T-helper 1 cell treated with Interleukin-12 subunit alpha and Interleukin-12 subunit beta and Interleukin-4 antibody, amounts not matched to agents 30 μg/mL and 1 μg/mL, for 36 hours (primary cell): Measurements from ENCODE around the gene HOXD12.
A peak's percentile ranks its signal among the peaks of the same experiment; 100 is the strongest.

Experiments used
- H3K27ac Mint-ChIP-seq: one replicate; pipeline ENCODE4 v1.8.0; 2021; ENCODE audit warnings: mild to moderate bottlenecking, mixed read lengths
- H3K27me3 Mint-ChIP-seq: one replicate; pipeline ENCODE4 v1.8.0; 2021; ENCODE audit warnings: low read depth, mixed read lengths
- H3K36me3 Mint-ChIP-seq: one replicate; pipeline ENCODE4 v1.8.0; 2021; ENCODE audit warnings: low read depth, mixed read lengths
- H3K4me1 Mint-ChIP-seq: one replicate; pipeline ENCODE4 v1.8.0; 2021; ENCODE audit warnings: low read depth, mixed read lengths
- H3K4me3 Mint-ChIP-seq: one replicate; pipeline ENCODE4 v1.8.0; 2021; ENCODE audit warnings: mild to moderate bottlenecking, moderate library complexity, mixed read lengths
- H3K9me3 Mint-ChIP-seq: one replicate; pipeline ENCODE4 v1.8.0; 2021; ENCODE audit warnings: mixed read lengths

Gene HOXD12

GRCh38 chr2:176076796-176077195 lies 22.8 kb upstream of the HOXD12 start:
- Mint-ChIP-seq H3K9me3 (no peaks in the 10 kb centered on the region), H3K36me3 (peaks cover 2% of the 10 kb centered on the region), H3K4me1 (peaks cover 9% of the 10 kb centered on the region), H3K27ac (no peak overlapping the region), H3K27me3 (peaks cover 77% of the 10 kb centered on the region), H3K4me3 (no peak overlapping the region)

GRCh38 chr2:176078541-176079284 lies 20.9 kb upstream of the HOXD12 start:
- H3K27ac Mint-ChIP-seq: peak overlapping the region; percentile 81
- H3K9me3 Mint-ChIP-seq: peaks cover 2% of the 10 kb centered on the region
- H3K36me3 Mint-ChIP-seq: peaks cover 4% of the 10 kb centered on the region
- H3K27me3 Mint-ChIP-seq: peaks cover 74% of the 10 kb centered on the region
- H3K4me3 Mint-ChIP-seq: peak overlapping the region; percentile 32
- H3K4me1 Mint-ChIP-seq: peaks cover 9% of the 10 kb centered on the region

- Mint-ChIP-seq H3K4me1 (peaks cover 9% of the 10 kb centered on the region), H3K27ac (peak overlapping the region; percentile 81), H3K4me3 (peak overlapping the region; percentile 32), H3K9me3 (peaks cover 3% of the 10 kb centered on the region), H3K27me3 (peaks cover 76% of the 10 kb centered on the region), H3K36me3 (peaks cover 9% of the 10 kb centered on the region)
These were observed 20.2 kb upstream of the HOXD12 start for GRCh38 chr2:176079285-176079830.

GRCh38 chr2:176079831-176080539 lies 19.6 kb upstream of the HOXD12 start:
- peaks cover 9% of the 10 kb centered on the region for H3K36me3 Mint-ChIP-seq
- peaks cover 76% of the 10 kb centered on the region for H3K27me3 Mint-ChIP-seq
- H3K4me3 Mint-ChIP-seq: peak overlapping the region; percentile 32
- peak overlapping the region; percentile 81 for H3K27ac Mint-ChIP-seq
- H3K9me3 Mint-ChIP-seq: peaks cover 3% of the 10 kb centered on the region
- H3K4me1 Mint-ChIP-seq: peaks cover 9% of the 10 kb centered on the region

- peak overlapping the region; percentile 80 for H3K27ac Mint-ChIP-seq
- H3K36me3 Mint-ChIP-seq: peaks cover 9% of the 10 kb centered on the region
- no peak overlapping the region for H3K4me3 Mint-ChIP-seq
- H3K27me3 Mint-ChIP-seq: peaks cover 76% of the 10 kb centered on the region
- H3K4me1 Mint-ChIP-seq: peaks cover 9% of the 10 kb centered on the region
- peaks cover 3% of the 10 kb centered on the region for H3K9me3 Mint-ChIP-seq
These were observed 18.8 kb upstream of the HOXD12 start for GRCh38 chr2:176080540-176081375.

GRCh38 chr2:176081376-176081836 lies 18.2 kb upstream of the HOXD12 start:
- Mint-ChIP-seq H3K27ac (peak overlapping the region; percentile 80), H3K9me3 (peaks cover 3% of the 10 kb centered on the region), H3K27me3 (peaks cover 76% of the 10 kb centered on the region), H3K4me3 (no peak overlapping the region), H3K36me3 (peaks cover 9% of the 10 kb centered on the region), H3K4me1 (peaks cover 9% of the 10 kb centered on the region)

- Mint-ChIP-seq H3K27me3 (peaks cover 78% of the 10 kb centered on the region), H3K9me3 (peaks cover 3% of the 10 kb centered on the region), H3K27ac (peak overlapping the region; percentile 80), H3K36me3 (peaks cover 9% of the 10 kb centered on the region), H3K4me1 (peaks cover 9% of the 10 kb centered on the region), H3K4me3 (no peak overlapping the region)
These were observed 17.6 kb upstream of the HOXD12 start for GRCh38 chr2:176081837-176082524.

GRCh38 chr2:176082525-176082823 lies 17.1 kb upstream of the HOXD12 start:
- Mint-ChIP-seq H3K36me3 (peaks cover 9% of the 10 kb centered on the region), H3K9me3 (peaks cover 3% of the 10 kb centered on the region), H3K4me3 (no peak overlapping the region), H3K4me1 (peaks cover 9% of the 10 kb centered on the region), H3K27me3 (peaks cover 83% of the 10 kb centered on the region), H3K27ac (peak overlapping the region; percentile 57)

- peak overlapping the region; percentile 26 for H3K4me3 Mint-ChIP-seq
- H3K27me3 Mint-ChIP-seq: peaks cover 88% of the 10 kb centered on the region
- H3K36me3 Mint-ChIP-seq: peaks cover 9% of the 10 kb centered on the region
- H3K27ac Mint-ChIP-seq: peak overlapping the region; percentile 82
- peaks cover 3% of the 10 kb centered on the region for H3K9me3 Mint-ChIP-seq
- peaks cover 9% of the 10 kb centered on the region for H3K4me1 Mint-ChIP-seq
These were observed 16.5 kb upstream of the HOXD12 start for GRCh38 chr2:176082824-176083751.

- Mint-ChIP-seq H3K4me1 (peaks cover 9% of the 10 kb centered on the region), H3K4me3 (peak within 1 kb of the TSS; percentile 26), H3K27ac (peak within 1 kb of the TSS; percentile 82), H3K36me3 (peaks cover 9% of the 10 kb centered on the region), H3K9me3 (peaks cover 3% of the 10 kb centered on the region), H3K27me3 (peaks cover 88% of the 10 kb centered on the region)
These were observed 15.8 kb upstream of the HOXD12 start, which contains the start of gene EVX2 for GRCh38 chr2:176083796-176084261. Gene EVX2, minus strand, starts transcription at chr2:176083962. Its CDS starts 186 bp downstream, at chr2:176083776.

GRCh38 chr2:176084611-176085119 lies 14.9 kb upstream of the HOXD12 start:
- peaks cover 88% of the 10 kb centered on the region for H3K27me3 Mint-ChIP-seq
- peaks cover 3% of the 10 kb centered on the region for H3K9me3 Mint-ChIP-seq
- no peak overlapping the region for H3K4me3 Mint-ChIP-seq
- peaks cover 3% of the 10 kb centered on the region for H3K4me1 Mint-ChIP-seq
- H3K36me3 Mint-ChIP-seq: peaks cover 8% of the 10 kb centered on the region
- H3K27ac Mint-ChIP-seq: peak overlapping the region; percentile 69

- Mint-ChIP-seq H3K27me3 (peaks cover 93% of the 10 kb centered on the region), H3K36me3 (peaks cover 8% of the 10 kb centered on the region), H3K9me3 (peaks cover 3% of the 10 kb centered on the region), H3K4me3 (no peak overlapping the region), H3K4me1 (peaks cover 3% of the 10 kb centered on the region), H3K27ac (peak overlapping the region; percentile 66)
These were observed 14.3 kb upstream of the HOXD12 start for GRCh38 chr2:176085120-176085788.
